A673 (cell line): Measurements from ENCODE around the gene LIPM. TPM values are rescaled to one million over a fixed set of nuclear protein-coding genes. Genes with fewer than 3 reads are reported as not detected.

Experiments used
- BruUV-seq: library from RNA; stranded (reverse); fragments of 400-500 nt; replicated peaks from 2 replicates; lab custom pipeline; 2021; lab: Mats Ljungman, UMichigan
- CTCF ChIA-PET: fragments of 300-600 bp; sonication (Branson Sonifier 250); formaldehyde crosslinking; loops from one replicate; lab custom pipeline; 2022; ENCODE audit warnings: antibody characterized with exemption; lab: Charles Lee
- POLR2A ChIA-PET: fragments of 300-600 bp; sonication (Branson Sonifier 250); formaldehyde crosslinking; loops from one replicate; lab custom pipeline; 2022; ENCODE audit warnings: antibody characterized with exemption; ENCODE audit not compliant: low non-redundant PET; lab: Charles Lee
- DNase-seq: peaks from one replicate; pipeline ENCODE4 v3.0.0-alpha.2; 2015; ENCODE audit warnings: low spot score
- H3K27ac ChIP-seq: fragments of 200-600 bp; sonication (generic); 2 replicates; pipeline ENCODE4 v1.5.1; 2016; ENCODE audit warnings: mixed run types, low read depth, mild to moderate bottlenecking, mixed read lengths, antibody characterized with exemption, low read length; ENCODE audit not compliant: poor library complexity, severe bottlenecking
- H3K27me3 ChIP-seq: fragments of 200-600 bp; sonication (generic); replicated peaks from 2 replicates; pipeline ENCODE4 v1.6.1; 2017; ENCODE audit warnings: mixed run types, low read depth, mild to moderate bottlenecking, mixed read lengths, antibody characterized with exemption, low read length; ENCODE audit not compliant: insufficient read depth, poor library complexity
- H3K36me3 ChIP-seq: fragments of 200-600 bp; sonication (generic); 2 replicates; pipeline ENCODE4 v1.6.1; 2016; ENCODE audit warnings: mixed run types, mild to moderate bottlenecking, mixed read lengths, antibody characterized with exemption, low read length; ENCODE audit not compliant: insufficient read depth, poor library complexity, severe bottlenecking
- H3K4me1 ChIP-seq: fragments of 200-600 bp; sonication (generic); 2 replicates; pipeline ENCODE4 v1.6.1; 2017; ENCODE audit warnings: mixed run types, mild to moderate bottlenecking, mixed read lengths, antibody characterized with exemption, low read length; ENCODE audit not compliant: insufficient read depth, poor library complexity, severe bottlenecking
- H3K4me3 ChIP-seq: fragments of 200-600 bp; sonication (generic); 2 replicates; pipeline ENCODE4 v1.5.1; 2016; ENCODE audit warnings: low read depth, mixed run types, mild to moderate bottlenecking, mixed read lengths, low read length; ENCODE audit not compliant: poor library complexity, severe bottlenecking
- H3K9me3 ChIP-seq: fragments of 200-600 bp; sonication (generic); 2 replicates; pipeline ENCODE4 v1.6.1; 2016; ENCODE audit warnings: mixed run types, low read depth, mild to moderate bottlenecking, mixed read lengths, antibody characterized with exemption, low read length; ENCODE audit not compliant: poor library complexity, severe bottlenecking
- CTCF ChIP-seq: fragments of 300-800, 200-600 bp; sonication (generic); conservative IDR thresholded peaks from 2 replicates; pipeline ENCODE4 v1.5.1; 2017; ENCODE audit warnings: low read depth, mild to moderate bottlenecking, antibody characterized with exemption, low read length, moderate library complexity, mixed read lengths
- EZH2 ChIP-seq: fragments of 200-600 bp; sonication (generic); IDR thresholded peaks from 2 replicates; pipeline ENCODE4 v1.6.1; 2017; ENCODE audit warnings: borderline replicate concordance, low read depth, mild to moderate bottlenecking, mixed read lengths, antibody characterized with exemption, low read length; ENCODE audit not compliant: poor library complexity, severe bottlenecking
- intact Hi-C: fragments of 100-400 bp; cut with micrococcal nuclease; formaldehyde crosslinking; loops from one replicate; pipeline ENCODE4 v1.10.0; 2022; ENCODE audit not compliant: unreplicated experiment
- total RNA-seq: library from RNA; stranded (reverse); gene quantifications from 2 replicates; pipeline ENCODE4 v1.2.3, GENCODE V29; 2021

LIPM gene
- total RNA-seq, 1 experiment from 2014 or later, result not detected

GRCh38 chr10:88783724-88784123 lies 18.8 kb upstream of the LIPM start:
- Histone ChIP-seq H3K4me1 (no peaks in the 10 kb centered on the region), H3K27ac (no peak overlapping the region), H3K4me3 (no peak overlapping the region), H3K27me3 (no peaks in the 10 kb centered on the region), H3K9me3 (no peaks in the 10 kb centered on the region), H3K36me3 (no peaks in the 10 kb centered on the region)
- TF ChIP-seq CTCF (no peak), EZH2 (no peak)
- CTCF ChIA-PET, result no interaction called here
- POLR2A ChIA-PET, result no interaction called here
- BruUV-seq, result no TSS peak
- no peak for DNase-seq
- intact Hi-C loops, result no loop called here

- ChIA-PET CTCF (no interaction called here), POLR2A (no interaction called here)
- Histone ChIP-seq H3K36me3 (no peaks in the 10 kb centered on the region), H3K4me1 (no peaks in the 10 kb centered on the region), H3K4me3 (no peak overlapping the region), H3K27ac (no peak overlapping the region), H3K9me3 (no peaks in the 10 kb centered on the region), H3K27me3 (no peaks in the 10 kb centered on the region)
- DNase-seq, result no peak
- intact Hi-C loops, result no loop called here
- no TSS peak for BruUV-seq
- no peak for TF ChIP-seq CTCF
Observed at GRCh38 chr10:88786032-88786770, 16.3 kb upstream of the LIPM start.

- Histone ChIP-seq H3K27ac (no peak overlapping the region), H3K4me3 (no peak overlapping the region), H3K36me3 (no peaks in the 10 kb centered on the region), H3K4me1 (no peaks in the 10 kb centered on the region), H3K9me3 (no peaks in the 10 kb centered on the region), H3K27me3 (no peaks in the 10 kb centered on the region)
- TF ChIP-seq CTCF (no peak), EZH2 (no peak)
- CTCF ChIA-PET, result no interaction called here
- intact Hi-C loops, result no loop called here
- POLR2A ChIA-PET, result no interaction called here
- BruUV-seq, result no TSS peak
- DNase-seq, result no peak
Observed at GRCh38 chr10:88787463-88787862, 15.1 kb upstream of the LIPM start.
